GM21390 (cell line): ENCODE measurements around the gene OXT.
"Not testable (repeated sequence)": the region's sequence is repeated elsewhere in the genome, so short reads cannot be mapped to it uniquely, and the experiment has no call there.

ENCODE experiments used
- ATAC-seq: cut with Tn5 transposase; IDR thresholded peaks from one replicate; pipeline ENCODE4 v1.9.1; 2021; ENCODE audit not compliant: unreplicated experiment

Gene OXT

GRCh38 chr20:3109350-3110302 is 38.2 kb downstream of the OXT start:
- ATAC-seq = no peak

- ATAC-seq = no peak
These were observed 40.1 kb downstream of the OXT start for GRCh38 chr20:3111507-3111906.

GRCh38 chr20:3111995-3112394 is 40.6 kb downstream of the OXT start:
- no peak for ATAC-seq

DNA sequence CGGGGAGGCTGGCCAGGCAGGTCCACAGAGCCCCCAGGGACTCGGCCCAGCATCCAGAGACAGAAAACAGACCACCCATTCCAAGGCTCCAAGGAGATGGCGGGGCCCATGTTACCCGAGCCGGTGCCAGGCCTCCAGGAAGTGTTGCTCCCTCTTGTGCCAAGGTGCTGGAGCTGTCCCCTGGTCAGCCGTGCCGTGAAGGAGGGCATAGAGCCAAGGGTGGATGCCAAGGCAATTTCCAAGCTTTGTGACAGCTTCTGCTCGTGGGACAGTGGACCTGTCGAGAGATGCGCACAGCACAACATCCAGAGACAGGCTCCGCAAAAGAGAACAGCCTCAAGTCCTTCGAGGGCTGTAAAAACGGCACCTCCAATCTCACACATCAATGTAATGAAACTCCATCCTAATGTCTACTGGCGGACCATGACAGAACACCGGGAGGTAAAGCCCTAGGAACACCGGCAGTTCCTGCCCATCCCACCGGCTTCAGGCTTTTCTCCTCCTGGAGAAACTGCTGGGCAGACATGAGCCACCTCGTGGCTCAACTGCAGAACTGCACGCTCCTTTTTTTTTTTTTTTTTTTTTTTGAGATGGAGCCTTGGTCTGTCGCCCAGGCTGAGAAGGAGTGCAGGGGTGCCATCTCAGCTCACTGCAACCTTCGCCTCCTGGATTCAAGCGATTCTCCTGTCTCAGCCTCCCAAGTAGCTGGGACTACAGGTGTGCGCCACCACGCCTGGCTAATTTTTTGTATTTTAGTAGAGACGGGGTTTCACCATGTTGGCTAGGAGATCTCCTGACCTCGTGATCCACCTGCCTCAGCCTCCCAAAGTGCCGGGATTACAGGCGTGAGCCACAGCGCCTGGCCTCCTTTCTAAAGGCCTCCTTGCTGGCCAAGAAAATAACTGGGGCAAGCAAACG is 44.0 kb downstream of the OXT start:
- ATAC-seq = no peak

- no peak for ATAC-seq
These were observed 44.9 kb downstream of the OXT start for GRCh38 chr20:3116341-3116740.

- ATAC-seq = not testable (repeated sequence)
These were observed 46.5 kb downstream of the OXT start for GRCh38 chr20:3117839-3118379.

GRCh38 chr20:3119044-3119443 is 47.6 kb downstream of the OXT start:
- ATAC-seq = no peak

- ATAC-seq = no peak
These were observed 50.0 kb downstream of the OXT start for GRCh38 chr20:3121271-3121911.
